ENCODE measurements around the gene MORC3.

GRCh38 chr21:36425286-36425685, 105.3 kb downstream of the MORC3 start:
- TF ChIP-seq RAD21 (IDR thresholded peaks at IDR 0.05; ENCODE audit: low read length) = no peak
- TF ChIP-seq CTCF (conservative IDR thresholded peaks at IDR 0.05; ENCODE audit: low read depth, low read length) = no peak
- no peak for TF ChIP-seq NFE2L2 (IDR thresholded peaks at IDR 0.05; ENCODE audit: low read depth, low read length)
- TF ChIP-seq POLR2A (IDR thresholded peaks at IDR 0.05; ENCODE audit: low read depth, low read length) = no peak
- no peak for TF ChIP-seq FOS (IDR thresholded peaks at IDR 0.05; ENCODE audit: low read depth, low read length)

All from IMR-90 (cell line).